Measurements from ENCODE around the gene KCNJ2. TPM values are rescaled to one million over a fixed set of nuclear protein-coding genes. Genes with fewer than 3 reads are reported as not detected.

KCNJ2 gene
- total and polyA plus RNA-seq, 10 of the 15 experiments (the other 5 are each of a cell fraction or from before 2014, with no cell fraction given): 1.6 to 10.1 (median 3.2) TPM

GRCh38 chr17:70137451-70138230, 31.7 kb upstream of the KCNJ2 start (continued):
- TF ChIP-seq TAF1 (IDR thresholded peaks at IDR 0.05; ENCODE audit: borderline replicate concordance, low read depth, low read length) (peak; percentile 53; the same call in 1 of the 2 replicates), ZSCAN29 (IDR thresholded peaks at IDR 0.05) (no peak), CREB1 (IDR thresholded peaks at IDR 0.05; ENCODE audit: low read depth) (peak; percentile 72; the same call in 1 of the 2 replicates), SMAD5 (IDR thresholded peaks at IDR 0.05; ENCODE audit: low read depth) (no peak), NR2C1 (IDR thresholded peaks at IDR 0.05) (no peak), ZZZ3 (IDR thresholded peaks at IDR 0.05; ENCODE audit: control insufficient read depth, insufficient read length, low read depth) (no peak), CHD1 (IDR thresholded peaks at IDR 0.05; ENCODE audit: low read depth, low read length) (no peak), TCF7 (IDR thresholded peaks at IDR 0.05; ENCODE audit: borderline replicate concordance) (0 out of 2 replicates have a peak, but pooled peaks have one; percentile 28), BCL3 (IDR thresholded peaks at IDR 0.05; ENCODE audit: borderline replicate concordance, insufficient read depth, low read depth, low read length, poor library complexity, severe bottlenecking) (peak; percentile 75), HDAC6 (IDR thresholded peaks at IDR 0.05; ENCODE audit: unreplicated experiment) (no peak), PML (IDR thresholded peaks at IDR 0.05; ENCODE audit: low read length) (no peak), CBFB (IDR thresholded peaks at IDR 0.05; ENCODE audit: low read depth) (no peak), RBBP5 (conservative IDR thresholded peaks at IDR 0.05) (no peak), ZNF622 (IDR thresholded peaks at IDR 0.05) (no peak), HDGF (IDR thresholded peaks at IDR 0.05) (no peak), HCFC1 (IDR thresholded peaks at IDR 0.05; ENCODE audit: low read length) (no peak), CEBPZ (IDR thresholded peaks at IDR 0.05; ENCODE audit: low read depth, low read length) (no peak), SKIL (IDR thresholded peaks at IDR 0.05; ENCODE audit: low read depth, poor library complexity, severe bottlenecking) (no peak), ZBTB11 (CRISPR knock-in tag; IDR thresholded peaks at IDR 0.05) (no peak), JUND (IDR thresholded peaks at IDR 0.05; ENCODE audit: low read depth, low read length) (peak; percentile 87), KLF5 (IDR thresholded peaks at IDR 0.05; ENCODE audit: partially characterized antibody) (no peak)
